ENCODE measurements around the gene AAR2.

Gene AAR2

DNA sequence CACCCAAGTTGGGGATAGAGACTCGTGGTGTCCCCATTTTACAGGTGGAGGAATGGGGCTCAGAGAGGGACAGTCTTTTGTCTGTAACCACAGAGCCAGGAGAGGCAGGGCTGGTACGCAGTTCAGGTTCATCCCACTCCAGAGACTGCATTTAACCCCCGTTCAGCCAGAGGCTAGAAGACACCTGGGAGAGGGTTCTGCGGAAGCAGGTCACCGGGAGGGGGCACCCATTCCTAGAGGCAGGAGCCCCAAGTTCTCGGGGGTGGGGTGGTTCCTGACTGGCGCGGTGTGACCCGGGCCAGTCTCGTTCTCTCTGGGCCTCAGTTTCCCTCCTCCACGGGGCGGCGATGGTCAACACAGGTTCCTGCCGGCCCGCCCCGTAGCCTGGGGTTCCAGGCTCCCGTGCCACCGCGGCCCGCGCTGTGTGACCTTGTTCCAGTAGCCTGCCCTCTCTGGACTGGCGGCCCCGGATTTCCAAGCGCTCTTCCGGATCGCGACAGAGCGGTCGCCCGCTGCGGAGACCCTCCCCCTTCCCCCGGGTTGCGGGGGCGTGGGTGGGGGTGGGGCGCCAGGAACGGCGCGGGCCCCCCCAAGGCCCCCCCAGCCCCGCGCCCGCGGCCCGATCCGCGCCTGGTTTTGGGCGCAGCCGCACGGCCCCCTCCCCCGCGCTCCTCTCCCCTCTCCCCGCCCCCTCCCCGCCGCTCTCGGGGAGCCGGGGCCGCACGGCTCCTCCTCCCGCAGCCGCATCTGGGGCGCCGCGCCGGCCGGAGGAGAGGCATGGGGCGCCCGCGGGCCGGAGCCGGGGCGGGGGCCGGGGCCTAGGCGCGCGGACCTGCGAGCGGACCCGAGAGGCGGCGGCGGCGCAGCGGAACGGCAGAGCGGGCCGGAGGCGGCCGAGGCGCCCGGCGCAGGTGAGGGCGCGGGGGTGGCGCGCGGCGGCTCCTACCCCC, 69.6 kb downstream of the AAR2 start, which contains the start of gene DLGAP4:
DLGAP4 (plus strand) TSS at position 738 of the 950 bp plus-strand sequence. CDS start 125,379 bp downstream, outside the sequence.
- TF ChIP-seq, protein P1, sequence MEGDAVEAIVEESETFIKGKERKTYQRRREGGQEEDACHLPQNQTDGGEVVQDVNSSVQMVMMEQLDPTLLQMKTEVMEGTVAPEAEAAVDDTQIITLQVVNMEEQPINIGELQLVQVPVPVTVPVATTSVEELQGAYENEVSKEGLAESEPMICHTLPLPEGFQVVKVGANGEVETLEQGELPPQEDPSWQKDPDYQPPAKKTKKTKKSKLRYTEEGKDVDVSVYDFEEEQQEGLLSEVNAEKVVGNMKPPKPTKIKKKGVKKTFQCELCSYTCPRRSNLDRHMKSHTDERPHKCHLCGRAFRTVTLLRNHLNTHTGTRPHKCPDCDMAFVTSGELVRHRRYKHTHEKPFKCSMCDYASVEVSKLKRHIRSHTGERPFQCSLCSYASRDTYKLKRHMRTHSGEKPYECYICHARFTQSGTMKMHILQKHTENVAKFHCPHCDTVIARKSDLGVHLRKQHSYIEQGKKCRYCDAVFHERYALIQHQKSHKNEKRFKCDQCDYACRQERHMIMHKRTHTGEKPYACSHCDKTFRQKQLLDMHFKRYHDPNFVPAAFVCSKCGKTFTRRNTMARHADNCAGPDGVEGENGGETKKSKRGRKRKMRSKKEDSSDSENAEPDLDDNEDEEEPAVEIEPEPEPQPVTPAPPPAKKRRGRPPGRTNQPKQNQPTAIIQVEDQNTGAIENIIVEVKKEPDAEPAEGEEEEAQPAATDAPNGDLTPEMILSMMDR (IDR thresholded peaks at IDR 0.05; ENCODE audit: low read depth, low read length), result no peak
- no peak within 1 kb of the TSS for H3K4me3 ChIP-seq (ENCODE audit: low read depth, low read length)
